Fibroblast of lung (primary cell): ENCODE measurements around the gene PDZD7.

Experiments used
- CTCF ChIP-seq, 2 donors: IDR thresholded peaks in 1 of 2; conservative IDR thresholded peaks in 1 of 2; 1 replicate in 1 of 2; 2 replicates in 1 of 2; pipeline ENCODE4 v1.5.1; 2011 to 2012; ENCODE audit warnings: low read length in 2 of 2, control low read depth in 1 of 2, inconsistent platforms in 1 of 2, low read depth in 1 of 2, mild to moderate bottlenecking in 1 of 2
- EZH2 ChIP-seq: IDR thresholded peaks from 2 replicates; pipeline ENCODE4 v1.5.1; 2012; ENCODE audit warnings: low read length, control low read depth, mild to moderate bottlenecking; ENCODE audit errors: missing control alignments

GRCh38 chr10:100977436-100977835, 53.5 kb downstream of the PDZD7 start:
- TF ChIP-seq CTCF (conservative IDR thresholded peaks at IDR 0.05 in 1 of 2, IDR thresholded peaks at IDR 0.05 in 1 of 2; ENCODE audit: low read depth in 1 of 2, low read length in 2 of 2) (no peak), EZH2 (no peak)
